ENCODE results near the gene SIRT7. TPM values are rescaled to one million over a fixed set of nuclear protein-coding genes. Genes with fewer than 3 reads are reported as not detected.

SIRT7 gene
- total RNA-seq, 3 donors from 2014 or later, result 50.1 to 83.5 (median 73.7) TPM

GRCh38 chr17:81900181-81900820 is 17.7 kb downstream of the SIRT7 start:
- Histone ChIP-seq H3K36me3 (ENCODE audit: low read depth) (no peaks in the 10 kb centered on the region), H3K4me1 (ENCODE audit: low read depth) (peaks cover 10% of the 10 kb centered on the region), H3K4me3 (no peak overlapping the region), H3K9me3 (no peaks in the 10 kb centered on the region)
- TF ChIP-seq, protein P1, sequence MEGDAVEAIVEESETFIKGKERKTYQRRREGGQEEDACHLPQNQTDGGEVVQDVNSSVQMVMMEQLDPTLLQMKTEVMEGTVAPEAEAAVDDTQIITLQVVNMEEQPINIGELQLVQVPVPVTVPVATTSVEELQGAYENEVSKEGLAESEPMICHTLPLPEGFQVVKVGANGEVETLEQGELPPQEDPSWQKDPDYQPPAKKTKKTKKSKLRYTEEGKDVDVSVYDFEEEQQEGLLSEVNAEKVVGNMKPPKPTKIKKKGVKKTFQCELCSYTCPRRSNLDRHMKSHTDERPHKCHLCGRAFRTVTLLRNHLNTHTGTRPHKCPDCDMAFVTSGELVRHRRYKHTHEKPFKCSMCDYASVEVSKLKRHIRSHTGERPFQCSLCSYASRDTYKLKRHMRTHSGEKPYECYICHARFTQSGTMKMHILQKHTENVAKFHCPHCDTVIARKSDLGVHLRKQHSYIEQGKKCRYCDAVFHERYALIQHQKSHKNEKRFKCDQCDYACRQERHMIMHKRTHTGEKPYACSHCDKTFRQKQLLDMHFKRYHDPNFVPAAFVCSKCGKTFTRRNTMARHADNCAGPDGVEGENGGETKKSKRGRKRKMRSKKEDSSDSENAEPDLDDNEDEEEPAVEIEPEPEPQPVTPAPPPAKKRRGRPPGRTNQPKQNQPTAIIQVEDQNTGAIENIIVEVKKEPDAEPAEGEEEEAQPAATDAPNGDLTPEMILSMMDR (IDR thresholded peaks at IDR 0.05), result no peak
- intact Hi-C loops (cut with DNase I, micrococcal nuclease), result no loop called here
- no peak for ATAC-seq
- no peak for DNase-seq

- no peak for DNase-seq
These were observed 18.3 kb downstream of the SIRT7 start for GRCh38 chr17:81899514-81900166.

GRCh38 chr17:81898885-81899284 is 19.1 kb downstream of the SIRT7 start:
- Histone ChIP-seq H3K9me3 (no peaks in the 10 kb centered on the region), H3K4me3 (no peak overlapping the region), H3K36me3 (ENCODE audit: low read depth) (peaks cover 2% of the 10 kb centered on the region), H3K4me1 (ENCODE audit: low read depth) (peaks cover 10% of the 10 kb centered on the region)
- ATAC-seq, result no peak
- TF ChIP-seq, protein P1 (IDR thresholded peaks at IDR 0.05), result no peak
- intact Hi-C loops (cut with DNase I, micrococcal nuclease), result no loop called here
- DNase-seq, result no peak

More at GRCh38 chr17:81899514-81900166, 18.3 kb downstream of the SIRT7 start:
- Histone ChIP-seq H3K36me3 (ENCODE audit: low read depth) (peaks cover 2% of the 10 kb centered on the region), H3K9me3 (no peaks in the 10 kb centered on the region), H3K4me1 (ENCODE audit: low read depth) (peaks cover 10% of the 10 kb centered on the region), H3K4me3 (no peak overlapping the region)
- intact Hi-C loops (cut with DNase I, micrococcal nuclease), result no loop called here
- TF ChIP-seq, protein P1 (IDR thresholded peaks at IDR 0.05), result no peak
- no peak for ATAC-seq

DNA sequence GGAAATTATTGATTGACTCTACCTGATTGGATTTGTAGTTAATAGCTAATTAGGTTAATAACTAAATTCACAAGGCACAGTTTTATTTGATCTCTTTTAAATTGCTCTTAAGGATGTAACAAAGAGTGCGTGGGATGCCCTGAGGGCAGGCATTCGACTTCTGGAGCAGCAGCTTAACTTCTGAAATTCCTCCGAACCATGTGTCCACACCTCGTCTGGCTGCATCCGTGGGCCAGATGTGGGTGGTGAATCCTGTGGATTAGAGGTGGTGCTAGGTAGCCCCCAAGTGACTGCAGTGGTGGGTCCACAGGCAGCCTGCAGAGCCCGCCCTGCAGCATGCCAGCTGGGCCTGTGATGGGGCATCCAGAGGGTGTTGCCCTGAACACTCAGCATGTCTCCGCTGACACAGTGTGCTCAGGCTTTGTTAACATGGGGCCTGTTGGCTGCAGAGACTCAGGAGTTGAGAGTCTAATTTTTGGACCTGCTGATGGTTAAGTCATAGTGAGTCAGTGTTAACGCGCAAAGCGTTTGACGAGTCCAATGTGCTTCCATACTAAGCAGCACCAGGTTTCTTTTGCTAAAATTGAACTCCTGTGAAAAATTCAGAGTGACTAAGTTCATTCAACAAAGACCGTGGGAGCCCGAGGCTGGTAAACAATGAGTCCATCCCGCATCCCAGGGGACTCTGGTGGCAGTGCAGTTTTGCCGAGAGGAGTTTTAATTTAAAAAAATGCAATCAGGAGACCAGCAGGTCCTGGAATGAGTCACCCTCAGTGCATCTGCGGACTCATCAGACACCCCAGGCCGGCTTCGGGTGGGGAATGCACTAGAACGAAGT is 19.7 kb downstream of the SIRT7 start:
- DNase-seq, result no peak
- Histone ChIP-seq H3K36me3 (ENCODE audit: low read depth) (peaks cover 2% of the 10 kb centered on the region), H3K9me3 (no peaks in the 10 kb centered on the region), H3K4me1 (ENCODE audit: low read depth) (peaks cover 10% of the 10 kb centered on the region), H3K4me3 (no peak overlapping the region)
- TF ChIP-seq, protein P1 (IDR thresholded peaks at IDR 0.05), result no peak
- intact Hi-C loops (cut with DNase I, micrococcal nuclease), result no loop called here
- no peak for ATAC-seq

DNA sequence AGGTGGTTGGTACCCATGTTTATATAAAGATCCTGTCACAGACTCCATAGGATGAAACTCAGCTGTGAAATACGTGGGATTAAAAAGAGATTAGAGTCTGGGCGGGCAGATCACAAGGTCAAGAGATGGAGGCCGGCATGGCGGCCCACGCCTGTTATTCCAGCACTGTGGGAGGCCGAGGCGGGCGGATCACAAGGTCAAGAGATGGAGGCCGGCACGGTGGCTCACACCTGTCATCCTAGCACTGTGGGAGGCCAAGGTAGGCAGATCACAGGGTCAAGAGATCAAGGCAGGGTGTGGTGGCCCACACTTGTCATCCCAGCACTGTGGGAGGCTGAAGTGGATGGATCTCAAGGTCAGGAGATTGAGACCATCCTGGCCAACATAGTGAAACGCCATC is 22.6 kb downstream of the SIRT7 start:
- DNase-seq, result no peak
- no peak for ATAC-seq
- no peak overlapping the region for H3K4me3 ChIP-seq
- intact Hi-C loops (cut with DNase I, micrococcal nuclease), result no loop called here
- no peaks in the 10 kb centered on the region for H3K9me3 ChIP-seq
- peaks cover 2% of the 10 kb centered on the region for H3K36me3 ChIP-seq (ENCODE audit: low read depth)
- TF ChIP-seq, protein P1 (IDR thresholded peaks at IDR 0.05), result no peak
- peaks cover 8% of the 10 kb centered on the region for H3K4me1 ChIP-seq (ENCODE audit: low read depth)

All from mucosa of descending colon (tissue), 3 donors.